ENCODE data around the gene MRPL20. TPM values are rescaled to one million over a fixed set of nuclear protein-coding genes. Genes with fewer than 3 reads are reported as not detected.

Gene MRPL20
- total RNA-seq, 4 donors from 2014 or later = 83.4 to 122 (median 106) TPM

DNA sequence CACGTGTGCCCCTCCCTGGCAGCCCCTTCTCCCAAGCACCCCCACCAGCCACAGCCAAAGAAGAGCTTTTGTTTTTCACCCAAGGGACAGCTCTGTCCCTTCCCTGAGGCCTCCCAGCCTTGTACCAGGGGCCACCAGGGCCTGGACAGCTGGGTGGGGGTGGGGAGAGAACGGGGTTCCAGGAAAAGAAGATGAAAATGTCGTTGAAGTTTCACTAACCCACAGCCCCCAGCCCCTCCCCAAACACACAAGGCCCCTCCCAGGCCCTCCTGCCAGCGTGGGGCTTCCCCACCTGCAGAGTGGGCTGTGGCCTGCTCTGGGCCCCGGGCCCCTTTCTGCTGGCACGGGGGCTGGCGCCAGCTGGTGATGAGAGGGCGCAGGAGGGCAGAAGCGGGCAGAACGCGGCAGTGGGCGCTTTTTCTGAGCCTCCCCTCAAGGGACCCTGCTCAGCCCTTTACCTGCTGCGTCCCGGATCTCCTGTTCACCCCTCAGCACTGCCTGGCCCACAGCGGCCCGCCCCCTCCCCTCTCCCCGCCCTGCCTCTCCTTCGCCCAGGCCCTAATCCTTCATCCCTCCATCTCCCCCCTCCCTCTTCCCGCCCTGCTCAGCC lies 19.5 kb upstream of the MRPL20 start:
- TF ChIP-seq POLR2A (IDR thresholded peaks at IDR 0.05) = no peak
- TF ChIP-seq, protein P1, sequence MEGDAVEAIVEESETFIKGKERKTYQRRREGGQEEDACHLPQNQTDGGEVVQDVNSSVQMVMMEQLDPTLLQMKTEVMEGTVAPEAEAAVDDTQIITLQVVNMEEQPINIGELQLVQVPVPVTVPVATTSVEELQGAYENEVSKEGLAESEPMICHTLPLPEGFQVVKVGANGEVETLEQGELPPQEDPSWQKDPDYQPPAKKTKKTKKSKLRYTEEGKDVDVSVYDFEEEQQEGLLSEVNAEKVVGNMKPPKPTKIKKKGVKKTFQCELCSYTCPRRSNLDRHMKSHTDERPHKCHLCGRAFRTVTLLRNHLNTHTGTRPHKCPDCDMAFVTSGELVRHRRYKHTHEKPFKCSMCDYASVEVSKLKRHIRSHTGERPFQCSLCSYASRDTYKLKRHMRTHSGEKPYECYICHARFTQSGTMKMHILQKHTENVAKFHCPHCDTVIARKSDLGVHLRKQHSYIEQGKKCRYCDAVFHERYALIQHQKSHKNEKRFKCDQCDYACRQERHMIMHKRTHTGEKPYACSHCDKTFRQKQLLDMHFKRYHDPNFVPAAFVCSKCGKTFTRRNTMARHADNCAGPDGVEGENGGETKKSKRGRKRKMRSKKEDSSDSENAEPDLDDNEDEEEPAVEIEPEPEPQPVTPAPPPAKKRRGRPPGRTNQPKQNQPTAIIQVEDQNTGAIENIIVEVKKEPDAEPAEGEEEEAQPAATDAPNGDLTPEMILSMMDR (IDR thresholded peaks at IDR 0.05) = no peak
- intact Hi-C loops (cut with DNase I; ENCODE audit: low total_unique reads) = no loop called here
- WGBS, 2 donors = 45 to 56% methylated on average over 18 to 19 of the region's 19 CpGs
- H3K4me3 ChIP-seq (ENCODE audit: low read depth, poor library complexity, severe bottlenecking) = no peak overlapping the region
- DNase-seq (ENCODE audit: low spot score in 2 of 2) = no peak

DNA sequence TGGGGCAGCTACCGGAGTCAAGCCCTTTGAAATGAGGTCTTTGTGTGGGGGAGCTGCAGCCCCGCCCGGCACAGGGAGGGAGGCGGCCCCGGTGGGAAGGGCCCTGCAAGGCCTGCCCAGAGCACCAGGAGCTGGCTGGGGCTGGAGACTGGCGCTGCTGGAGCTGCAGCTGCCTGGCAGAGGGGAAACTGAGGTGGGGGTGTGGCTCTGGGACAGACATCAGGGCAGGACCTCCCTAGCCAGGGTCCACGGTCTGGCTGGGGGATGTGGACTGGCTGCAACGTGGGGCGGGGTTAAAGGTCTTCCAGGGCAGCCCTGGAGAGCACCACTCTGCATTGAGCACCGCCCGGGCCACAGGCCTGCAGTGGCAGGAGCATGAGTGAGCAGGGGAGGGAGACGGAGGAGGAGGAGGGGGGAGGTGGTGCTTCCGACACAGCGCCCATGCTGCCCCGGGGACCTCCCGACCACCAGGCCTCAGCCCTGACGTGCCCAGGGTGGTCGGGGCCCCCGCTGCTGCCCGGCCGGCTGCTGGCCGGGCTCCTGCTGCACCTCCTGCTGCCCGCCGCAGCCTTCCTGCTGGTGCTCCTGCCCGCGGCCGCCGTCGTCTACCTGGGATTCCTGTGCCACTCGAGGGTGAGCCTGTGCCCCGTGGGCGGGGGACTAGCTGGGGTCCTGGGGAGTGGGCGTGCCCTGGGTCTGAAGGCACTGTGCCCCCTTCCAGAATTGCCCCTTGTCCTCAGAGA lies 18.8 kb upstream of the MRPL20 start:
- TF ChIP-seq, protein P1 (IDR thresholded peaks at IDR 0.05) = no peak
- no peak for TF ChIP-seq POLR2A (IDR thresholded peaks at IDR 0.05)
- WGBS, 2 donors = 46 to 54% methylated on average over 16 to 20 of the region's 33 CpGs
- intact Hi-C loops (cut with DNase I; ENCODE audit: low total_unique reads) = no loop called here
- no peak overlapping the region for H3K4me3 ChIP-seq (ENCODE audit: low read depth, poor library complexity, severe bottlenecking)
- no peak for DNase-seq (ENCODE audit: low spot score in 2 of 2)

DNA sequence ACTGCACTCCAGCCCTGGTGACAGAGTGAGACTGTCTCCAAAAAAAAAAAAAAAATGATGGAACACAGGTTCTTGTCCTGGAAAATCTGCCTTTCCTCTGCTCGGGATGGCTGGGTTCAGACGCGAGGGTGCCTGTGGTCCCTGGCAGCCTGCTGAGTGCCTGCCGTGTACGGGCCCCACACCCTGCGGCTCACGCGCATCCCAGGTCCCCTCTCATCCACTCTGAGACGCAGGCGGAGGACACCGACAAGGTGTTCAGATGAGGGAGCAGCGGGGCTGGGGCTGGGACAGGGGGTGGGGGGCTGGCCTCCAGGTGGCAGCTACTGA lies 18.3 kb upstream of the MRPL20 start:
- intact Hi-C loops (cut with DNase I; ENCODE audit: low total_unique reads) = no loop called here
- WGBS, 2 donors = 73 to 75% methylated on average over 12 of the region's 12 CpGs
- no peak for DNase-seq (ENCODE audit: low spot score in 2 of 2)
- H3K4me3 ChIP-seq (ENCODE audit: low read depth, poor library complexity, severe bottlenecking) = no peak overlapping the region
- TF ChIP-seq POLR2A (IDR thresholded peaks at IDR 0.05) = no peak
- TF ChIP-seq, protein P1 (IDR thresholded peaks at IDR 0.05) = no peak

DNA sequence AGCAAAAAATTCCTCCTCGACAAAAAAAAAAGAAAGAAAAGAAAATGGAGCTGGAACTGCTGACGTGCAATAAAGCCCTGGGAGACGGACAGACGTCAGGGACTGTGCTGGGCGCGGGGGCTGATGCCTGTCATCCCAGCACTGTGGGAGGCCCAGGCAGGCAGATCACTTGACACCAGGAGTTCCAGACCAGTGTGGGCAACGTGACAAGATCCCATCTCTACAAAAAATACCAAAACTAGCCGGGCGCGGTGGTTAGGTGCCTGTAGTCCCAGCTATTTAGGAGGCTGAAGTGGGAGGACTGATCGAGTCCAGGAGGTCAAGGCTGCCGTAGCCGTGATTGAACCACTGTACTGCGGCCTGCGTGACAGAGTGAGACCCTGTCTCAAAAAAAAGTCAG lies 17.6 kb upstream of the MRPL20 start:
- no peak for DNase-seq (ENCODE audit: low spot score in 2 of 2)
- H3K4me3 ChIP-seq (ENCODE audit: low read depth, poor library complexity, severe bottlenecking) = no peak overlapping the region
- WGBS, 2 donors = 75 to 88% methylated on average over 15 of the region's 15 CpGs
- intact Hi-C loops (cut with DNase I; ENCODE audit: low total_unique reads) = no loop called here
- no peak for TF ChIP-seq POLR2A (IDR thresholded peaks at IDR 0.05)
- TF ChIP-seq, protein P1 (IDR thresholded peaks at IDR 0.05) = no peak

DNA sequence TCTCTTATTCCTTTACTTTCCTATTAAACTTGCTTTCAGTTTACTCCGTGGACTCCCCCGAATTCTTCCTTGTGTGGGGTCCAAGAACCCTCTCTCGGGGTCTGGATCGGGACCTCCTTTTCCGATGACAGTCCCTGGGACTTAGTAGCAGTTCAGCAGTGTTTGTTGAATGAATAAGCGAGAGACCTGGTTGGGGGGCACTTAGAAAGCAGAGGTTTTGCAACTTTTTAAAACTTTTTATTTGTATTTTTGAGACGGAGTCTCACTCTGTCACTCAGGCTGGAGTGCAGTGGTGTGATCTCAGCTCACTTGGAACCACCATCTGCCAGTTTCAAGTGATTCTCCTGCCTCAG lies 16.1 kb upstream of the MRPL20 start:
- H3K4me3 ChIP-seq (ENCODE audit: low read depth, poor library complexity, severe bottlenecking) = no peak overlapping the region
- DNase-seq (ENCODE audit: low spot score in 2 of 2) = no peak
- 79 to 87% methylated on average over 7 of the region's 7 CpGs for WGBS, 2 donors
- intact Hi-C loops (cut with DNase I; ENCODE audit: low total_unique reads) = no loop called here
- no peak for TF ChIP-seq POLR2A (IDR thresholded peaks at IDR 0.05)
- TF ChIP-seq, protein P1 (IDR thresholded peaks at IDR 0.05) = no peak
